Measurements from ENCODE around the gene GSTT2. TPM values are rescaled to one million over a fixed set of nuclear protein-coding genes. Genes with fewer than 3 reads are reported as not detected.

GSTT2 gene
- total RNA-seq, 4 donors from 2014 or later, result 3.0 TPM; not detected in 3

DNA sequence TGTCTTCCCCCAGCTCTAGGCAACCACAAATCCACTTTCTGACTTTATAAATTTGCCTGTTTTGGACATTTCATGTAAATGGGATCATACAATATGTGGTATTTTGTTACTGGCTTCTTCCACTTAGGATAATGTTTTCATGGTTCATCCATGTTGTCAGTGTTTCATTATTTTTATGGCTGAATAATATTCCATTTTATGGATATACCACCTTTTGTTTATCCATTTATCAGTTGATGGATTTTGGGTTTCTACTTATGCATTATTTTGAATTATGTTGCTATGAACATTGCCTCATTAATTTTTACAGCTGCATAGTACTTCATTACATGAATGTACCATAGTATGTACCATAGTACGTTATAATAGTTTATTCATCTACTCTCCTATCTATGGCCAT lies 36.2 kb downstream of the GSTT2 start:
- Histone ChIP-seq H3K4me1 (peaks cover 0 to 24% (median 7%) of the 10 kb centered on the region in 3 donors), H3K27me3 (no peaks in the 10 kb centered on the region), H3K9me3 (no peaks in the 10 kb centered on the region), H3K36me3 (peaks cover 0 to 5% of the 10 kb centered on the region in 2 donors), H3K4me3 (no peak overlapping the region), H3K27ac (no peak overlapping the region)
- TF ChIP-seq POLR2AphosphoS5 (IDR thresholded peaks at IDR 0.05) (no peak), POLR2A (IDR thresholded peaks at IDR 0.05) (no peak), EP300 (IDR thresholded peaks at IDR 0.05) (no peak)
- TF ChIP-seq, protein P1, sequence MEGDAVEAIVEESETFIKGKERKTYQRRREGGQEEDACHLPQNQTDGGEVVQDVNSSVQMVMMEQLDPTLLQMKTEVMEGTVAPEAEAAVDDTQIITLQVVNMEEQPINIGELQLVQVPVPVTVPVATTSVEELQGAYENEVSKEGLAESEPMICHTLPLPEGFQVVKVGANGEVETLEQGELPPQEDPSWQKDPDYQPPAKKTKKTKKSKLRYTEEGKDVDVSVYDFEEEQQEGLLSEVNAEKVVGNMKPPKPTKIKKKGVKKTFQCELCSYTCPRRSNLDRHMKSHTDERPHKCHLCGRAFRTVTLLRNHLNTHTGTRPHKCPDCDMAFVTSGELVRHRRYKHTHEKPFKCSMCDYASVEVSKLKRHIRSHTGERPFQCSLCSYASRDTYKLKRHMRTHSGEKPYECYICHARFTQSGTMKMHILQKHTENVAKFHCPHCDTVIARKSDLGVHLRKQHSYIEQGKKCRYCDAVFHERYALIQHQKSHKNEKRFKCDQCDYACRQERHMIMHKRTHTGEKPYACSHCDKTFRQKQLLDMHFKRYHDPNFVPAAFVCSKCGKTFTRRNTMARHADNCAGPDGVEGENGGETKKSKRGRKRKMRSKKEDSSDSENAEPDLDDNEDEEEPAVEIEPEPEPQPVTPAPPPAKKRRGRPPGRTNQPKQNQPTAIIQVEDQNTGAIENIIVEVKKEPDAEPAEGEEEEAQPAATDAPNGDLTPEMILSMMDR (IDR thresholded peaks at IDR 0.05), result no peak
- ATAC-seq, result no peak
- WGBS, 2 donors (ENCODE audit: low coverage in 1 of 2), result 93 to 100% methylated on average over 1 of the region's 1 CpG

DNA sequence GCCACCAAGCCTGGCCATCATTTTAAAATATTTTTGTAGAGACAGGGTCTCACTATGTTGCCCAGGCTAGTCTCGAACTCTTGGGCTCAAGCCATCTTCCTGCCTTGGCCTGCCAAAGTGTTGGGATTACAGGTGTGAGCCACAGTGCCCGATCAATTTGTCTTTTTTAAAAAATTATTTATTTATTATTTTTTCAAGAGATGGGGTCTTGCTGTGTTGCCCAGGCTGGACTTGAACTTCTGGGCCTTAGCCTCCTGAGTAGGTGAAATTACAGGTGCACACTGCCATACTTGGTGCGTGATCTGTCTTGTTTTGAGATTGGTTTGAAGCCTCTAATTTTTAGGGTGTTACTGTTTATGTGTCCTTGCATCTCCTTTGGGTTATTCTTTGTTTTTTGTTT lies 41.4 kb downstream of the GSTT2 start:
- no peak overlapping the region for H3K27ac ChIP-seq
- H3K4me3 ChIP-seq, result no peak overlapping the region
- no peaks in the 10 kb centered on the region for H3K4me1 ChIP-seq
- no peaks in the 10 kb centered on the region for H3K27me3 ChIP-seq
- ATAC-seq, result no peak
- 96 to 100% methylated on average over 1 to 3 of the region's 3 CpGs for WGBS, 2 donors (ENCODE audit: low coverage in 1 of 2)
- H3K36me3 ChIP-seq, result peaks cover 0 to 12% of the 10 kb centered on the region in 2 donors
- TF ChIP-seq, protein P1 (IDR thresholded peaks at IDR 0.05), result no peak
- TF ChIP-seq EP300 (IDR thresholded peaks at IDR 0.05) (no peak), POLR2A (IDR thresholded peaks at IDR 0.05) (no peak)
- H3K9me3 ChIP-seq, result peaks cover 0 to 7% (median 3%) of the 10 kb centered on the region in 3 donors

DNA sequence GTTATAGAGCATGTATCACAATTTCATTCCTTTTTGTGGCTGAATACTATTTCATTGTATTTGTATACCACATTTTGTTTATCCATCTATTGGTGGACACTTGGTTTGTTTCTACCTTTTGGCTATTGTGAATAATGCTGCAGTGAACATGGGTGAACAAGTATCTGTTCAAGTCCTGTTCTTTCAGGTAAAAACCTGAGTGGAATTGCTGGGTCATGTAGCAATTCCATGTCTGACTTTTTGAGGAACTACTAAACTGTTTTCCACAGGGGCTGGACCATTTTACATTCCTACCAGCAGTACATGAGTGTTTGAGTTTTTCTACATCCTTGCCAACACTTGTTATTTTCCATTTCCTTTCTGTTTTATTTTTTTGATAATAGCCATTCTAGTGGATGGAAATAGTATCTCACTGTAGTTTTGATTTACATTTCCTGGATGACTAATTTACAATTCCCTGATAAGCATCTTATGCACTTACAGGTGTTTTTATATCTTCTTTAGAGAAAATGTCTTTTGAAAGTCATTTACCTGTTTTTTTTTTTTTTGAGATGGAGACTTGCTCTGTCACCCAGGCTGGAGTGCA lies 43.4 kb downstream of the GSTT2 start:
- Histone ChIP-seq H3K36me3 (peaks cover 0 to 7% of the 10 kb centered on the region in 2 donors), H3K27ac (no peak overlapping the region), H3K4me1 (peaks cover 0 to 6% (median 2%) of the 10 kb centered on the region in 3 donors), H3K4me3 (no peak overlapping the region), H3K27me3 (no peaks in the 10 kb centered on the region), H3K9me3 (peaks cover 0 to 7% (median 3%) of the 10 kb centered on the region in 3 donors)
- TF ChIP-seq EP300 (IDR thresholded peaks at IDR 0.05) (no peak), POLR2A (IDR thresholded peaks at IDR 0.05) (no peak), POLR2AphosphoS5 (IDR thresholded peaks at IDR 0.05) (no peak)
- TF ChIP-seq, protein P1 (IDR thresholded peaks at IDR 0.05), result no peak
- no peak for ATAC-seq

DNA sequence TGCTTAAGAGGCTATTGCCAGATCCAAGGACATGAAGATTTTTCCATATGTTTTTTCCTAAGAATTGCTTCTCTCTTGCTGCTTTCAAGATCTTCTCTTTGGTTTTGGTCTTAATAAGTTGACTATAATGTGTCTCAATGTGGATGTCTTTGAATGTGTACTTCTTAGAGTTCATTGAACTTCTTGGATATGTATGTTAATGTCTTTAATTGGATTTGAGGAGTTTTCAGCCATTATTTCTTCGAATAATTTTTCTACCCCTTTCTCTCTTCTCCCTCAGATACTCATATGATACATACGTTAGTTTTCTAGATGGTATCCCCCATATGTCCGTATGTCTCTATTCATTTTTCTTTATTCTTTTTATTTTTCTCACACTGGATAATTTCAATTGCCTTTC lies 44.4 kb downstream of the GSTT2 start:
- peaks cover 0 to 6% (median 2%) of the 10 kb centered on the region in 3 donors for H3K4me1 ChIP-seq
- no peak overlapping the region for H3K4me3 ChIP-seq
- 95 to 96% methylated on average over 3 of the region's 3 CpGs for WGBS, 2 donors (ENCODE audit: low coverage in 1 of 2)
- H3K36me3 ChIP-seq, result peaks cover 0 to 7% of the 10 kb centered on the region in 2 donors
- H3K9me3 ChIP-seq, result peaks cover 0 to 7% (median 3%) of the 10 kb centered on the region in 3 donors
- H3K27ac ChIP-seq, result no peak overlapping the region
- H3K27me3 ChIP-seq, result no peaks in the 10 kb centered on the region
- no peak for ATAC-seq
- TF ChIP-seq, protein P1 (IDR thresholded peaks at IDR 0.05), result no peak
- no peak for TF ChIP-seq EP300 (IDR thresholded peaks at IDR 0.05)
- TF ChIP-seq POLR2AphosphoS5 (IDR thresholded peaks at IDR 0.05), result no peak
- TF ChIP-seq POLR2A (IDR thresholded peaks at IDR 0.05), result no peak

DNA sequence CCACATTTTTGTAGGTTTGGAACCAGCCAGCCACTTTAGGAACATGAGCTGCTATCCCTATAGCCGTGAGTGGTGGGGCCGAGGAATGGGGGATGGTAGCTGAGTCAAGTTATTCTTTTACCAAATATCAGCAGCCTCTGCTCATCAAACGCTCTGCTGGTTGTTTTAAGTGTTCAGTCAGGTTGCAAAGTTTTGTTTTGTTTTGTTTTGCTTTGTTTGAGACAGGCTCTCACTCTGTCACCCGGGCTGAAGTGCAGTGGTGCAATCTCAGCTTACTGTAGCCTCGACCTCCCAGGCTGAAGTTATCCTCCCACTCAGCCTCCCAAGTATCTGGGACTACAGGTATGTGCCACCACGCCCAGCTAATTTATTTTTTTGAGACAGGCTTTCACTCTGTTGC lies 45.5 kb downstream of the GSTT2 start:
- Histone ChIP-seq H3K27ac (no peak overlapping the region), H3K4me3 (no peak overlapping the region), H3K27me3 (no peaks in the 10 kb centered on the region), H3K4me1 (peaks cover 0 to 9% (median 2%) of the 10 kb centered on the region in 3 donors), H3K36me3 (peaks cover 0 to 7% of the 10 kb centered on the region in 2 donors), H3K9me3 (peaks cover 0 to 7% (median 3%) of the 10 kb centered on the region in 3 donors)
- TF ChIP-seq POLR2A (IDR thresholded peaks at IDR 0.05) (no peak), EP300 (IDR thresholded peaks at IDR 0.05) (no peak), POLR2AphosphoS5 (IDR thresholded peaks at IDR 0.05) (no peak)
- TF ChIP-seq, protein P1 (IDR thresholded peaks at IDR 0.05), result no peak
- 88 to 94% methylated on average over 5 to 6 of the region's 6 CpGs for WGBS, 2 donors (ENCODE audit: low coverage in 1 of 2)
- no peak for ATAC-seq

Data from gastroesophageal sphincter (tissue), 4 donors.